ENCODE results near the gene HJURP. TPM values are rescaled to one million over a fixed set of nuclear protein-coding genes. Genes with fewer than 3 reads are reported as not detected.

The HJURP gene
- total RNA-seq, 1 experiment from 2014 or later = 35.0 TPM

DNA sequence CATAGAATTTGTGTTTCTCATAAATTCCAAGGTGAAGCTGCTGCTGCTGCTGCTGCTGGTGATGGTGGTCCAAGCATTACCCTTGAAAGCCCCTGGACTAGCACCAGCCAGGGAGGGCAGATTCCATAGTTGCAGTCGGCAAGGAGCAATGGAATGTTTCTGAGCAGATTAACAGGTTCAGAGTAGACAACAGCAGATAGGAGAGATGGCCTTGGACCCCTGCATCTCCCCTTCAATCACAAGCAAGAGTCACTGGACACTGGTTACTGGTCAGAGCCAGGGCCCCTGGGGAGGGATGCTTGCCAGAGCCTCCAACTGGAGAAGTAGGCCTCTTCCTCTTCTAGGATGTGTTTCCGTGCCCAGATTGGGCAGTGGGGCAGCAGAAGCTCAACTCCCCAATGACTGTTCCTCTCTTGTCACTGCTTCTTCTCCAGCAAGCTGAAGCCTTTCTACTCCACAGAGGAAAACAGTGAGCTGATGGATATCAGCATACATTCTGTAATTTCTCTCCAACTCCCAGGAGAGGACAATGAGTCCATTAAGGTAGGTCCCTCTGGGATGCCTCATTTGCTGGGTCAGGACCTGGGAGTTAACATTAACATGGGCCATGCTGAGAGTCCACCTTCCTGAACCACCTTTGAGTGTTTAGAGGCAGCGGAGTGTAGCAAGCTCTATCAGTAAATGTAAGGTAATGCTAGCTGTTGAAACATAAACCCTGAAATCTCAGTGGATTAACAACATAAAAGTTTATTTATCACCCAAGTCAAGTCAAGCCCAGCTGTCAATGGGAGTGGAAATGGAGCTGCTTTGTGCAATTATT is 40.9 kb downstream of the HJURP start:
- TF ChIP-seq, protein P1, sequence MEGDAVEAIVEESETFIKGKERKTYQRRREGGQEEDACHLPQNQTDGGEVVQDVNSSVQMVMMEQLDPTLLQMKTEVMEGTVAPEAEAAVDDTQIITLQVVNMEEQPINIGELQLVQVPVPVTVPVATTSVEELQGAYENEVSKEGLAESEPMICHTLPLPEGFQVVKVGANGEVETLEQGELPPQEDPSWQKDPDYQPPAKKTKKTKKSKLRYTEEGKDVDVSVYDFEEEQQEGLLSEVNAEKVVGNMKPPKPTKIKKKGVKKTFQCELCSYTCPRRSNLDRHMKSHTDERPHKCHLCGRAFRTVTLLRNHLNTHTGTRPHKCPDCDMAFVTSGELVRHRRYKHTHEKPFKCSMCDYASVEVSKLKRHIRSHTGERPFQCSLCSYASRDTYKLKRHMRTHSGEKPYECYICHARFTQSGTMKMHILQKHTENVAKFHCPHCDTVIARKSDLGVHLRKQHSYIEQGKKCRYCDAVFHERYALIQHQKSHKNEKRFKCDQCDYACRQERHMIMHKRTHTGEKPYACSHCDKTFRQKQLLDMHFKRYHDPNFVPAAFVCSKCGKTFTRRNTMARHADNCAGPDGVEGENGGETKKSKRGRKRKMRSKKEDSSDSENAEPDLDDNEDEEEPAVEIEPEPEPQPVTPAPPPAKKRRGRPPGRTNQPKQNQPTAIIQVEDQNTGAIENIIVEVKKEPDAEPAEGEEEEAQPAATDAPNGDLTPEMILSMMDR (IDR thresholded peaks at IDR 0.05; ENCODE audit: insufficient read depth in 1 of 2, low read depth in 1 of 2, low read length in 1 of 2, severe bottlenecking in 1 of 2, unreplicated experiment in 1 of 2) = no peak
- CTCF ChIA-PET = no interaction called here
- H3K27ac Mint-ChIP-seq (ENCODE audit: unreplicated experiment) = no peak overlapping the region

DNA sequence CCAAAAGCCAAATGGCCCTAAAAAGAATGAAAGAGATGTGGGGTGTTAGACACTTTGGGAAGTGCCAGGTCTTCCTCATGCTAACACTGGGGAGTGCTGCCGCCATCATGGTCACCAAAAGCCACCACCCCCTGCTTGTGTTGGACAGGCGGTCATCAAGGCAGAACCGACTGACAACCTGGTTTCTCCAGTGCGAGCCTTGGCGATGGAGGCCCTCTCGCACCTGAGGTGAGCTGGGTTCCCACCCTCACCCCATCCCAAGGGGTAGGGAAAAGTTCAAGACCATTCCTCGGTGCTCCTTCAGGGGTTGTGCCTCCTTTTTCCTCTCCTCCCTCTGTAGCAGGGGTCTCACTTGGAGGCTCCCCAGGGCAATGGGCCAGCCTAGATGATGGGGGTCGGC is 42.6 kb downstream of the HJURP start:
- Mint-ChIP-seq H3K4me3 (ENCODE audit: unreplicated experiment) (no peak overlapping the region), H3K9me3 (ENCODE audit: unreplicated experiment) (no peaks in the 10 kb centered on the region), H3K36me3 (ENCODE audit: insufficient read depth, unreplicated experiment) (no peaks in the 10 kb centered on the region), H3K4me1 (ENCODE audit: low read depth, unreplicated experiment) (no peaks in the 10 kb centered on the region), H3K27me3 (ENCODE audit: insufficient read depth, unreplicated experiment) (no peaks in the 10 kb centered on the region), H3K27ac (ENCODE audit: unreplicated experiment) (no peak overlapping the region)
- intact Hi-C loops (cut with micrococcal nuclease; ENCODE audit: unreplicated experiment) = no loop called here
- no peaks in the 10 kb centered on the region for H3K4me1 ChIP-seq
- CTCF ChIA-PET = no interaction called here
- H3K9me3 ChIP-seq = no peaks in the 10 kb centered on the region
- POLR2A ChIA-PET = no interaction called here
- H3K4me3 ChIP-seq (ENCODE audit: low read depth, low read length) = no peak overlapping the region
- TF ChIP-seq, protein P1 (IDR thresholded peaks at IDR 0.05; ENCODE audit: insufficient read depth in 1 of 2, low read depth in 1 of 2, low read length in 1 of 2, severe bottlenecking in 1 of 2, unreplicated experiment in 1 of 2) = no peak
- DNase-seq = no peak
- no peaks in the 10 kb centered on the region for H3K36me3 ChIP-seq (ENCODE audit: control insufficient read depth, insufficient read depth, low read length)
- no TSS peak for BruUV-seq (replicated peaks)
- no peaks in the 10 kb centered on the region for H3K27me3 ChIP-seq (replicated peaks; ENCODE audit: control insufficient read depth, insufficient read depth, low read length)

More for the DNA sequence above, 40.9 kb downstream of the HJURP start:
- H3K27me3 ChIP-seq (replicated peaks; ENCODE audit: control insufficient read depth, insufficient read depth, low read length) = no peaks in the 10 kb centered on the region
- Mint-ChIP-seq H3K4me3 (ENCODE audit: unreplicated experiment) (no peak overlapping the region), H3K36me3 (ENCODE audit: insufficient read depth, unreplicated experiment) (no peaks in the 10 kb centered on the region), H3K27me3 (ENCODE audit: insufficient read depth, unreplicated experiment) (no peaks in the 10 kb centered on the region), H3K4me1 (ENCODE audit: low read depth, unreplicated experiment) (no peaks in the 10 kb centered on the region), H3K9me3 (ENCODE audit: unreplicated experiment) (no peaks in the 10 kb centered on the region)
- H3K9me3 ChIP-seq = no peaks in the 10 kb centered on the region
- no peaks in the 10 kb centered on the region for H3K4me1 ChIP-seq
- no TSS peak for BruUV-seq (replicated peaks)
- H3K36me3 ChIP-seq (ENCODE audit: control insufficient read depth, insufficient read depth, low read length) = no peaks in the 10 kb centered on the region
- intact Hi-C loops (cut with micrococcal nuclease; ENCODE audit: unreplicated experiment) = no loop called here
- H3K4me3 ChIP-seq (ENCODE audit: low read depth, low read length) = no peak overlapping the region
- POLR2A ChIA-PET = no interaction called here
- no peak for DNase-seq

DNA sequence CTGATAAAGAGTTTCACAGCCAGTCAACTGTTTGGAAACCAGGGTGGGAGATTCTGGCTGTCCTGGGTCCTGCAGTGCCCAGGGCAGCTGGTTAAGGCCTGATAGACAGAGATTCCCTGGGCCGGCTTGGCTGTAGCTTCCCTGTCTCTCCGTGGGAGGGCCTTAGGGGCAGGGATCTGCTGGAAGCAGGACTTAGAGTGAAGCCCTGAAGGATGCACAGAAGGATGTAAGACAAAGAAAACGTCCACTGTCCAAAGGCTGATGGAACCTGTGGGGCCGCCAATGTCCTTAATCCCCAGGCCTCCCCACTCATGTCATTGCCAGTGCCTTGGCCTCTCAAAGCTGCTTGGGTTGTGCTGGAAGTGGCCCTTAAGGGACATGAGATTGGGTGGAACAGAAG is 43.2 kb downstream of the HJURP start:
- intact Hi-C loops (cut with micrococcal nuclease; ENCODE audit: unreplicated experiment) = no loop called here
- no peaks in the 10 kb centered on the region for H3K27me3 Mint-ChIP-seq (ENCODE audit: insufficient read depth, unreplicated experiment)
- no peak overlapping the region for H3K27ac Mint-ChIP-seq (ENCODE audit: unreplicated experiment)

More for the DNA sequence above, 43.2 kb downstream of the HJURP start:
- Histone ChIP-seq H3K4me3 (ENCODE audit: low read depth, low read length) (no peak overlapping the region), H3K9me3 (no peaks in the 10 kb centered on the region), H3K27me3 (replicated peaks; ENCODE audit: control insufficient read depth, insufficient read depth, low read length) (no peaks in the 10 kb centered on the region), H3K4me1 (no peaks in the 10 kb centered on the region), H3K36me3 (ENCODE audit: control insufficient read depth, insufficient read depth, low read length) (no peaks in the 10 kb centered on the region)
- Mint-ChIP-seq H3K9me3 (ENCODE audit: unreplicated experiment) (no peaks in the 10 kb centered on the region), H3K36me3 (ENCODE audit: insufficient read depth, unreplicated experiment) (no peaks in the 10 kb centered on the region), H3K4me1 (ENCODE audit: low read depth, unreplicated experiment) (no peaks in the 10 kb centered on the region), H3K4me3 (ENCODE audit: unreplicated experiment) (no peak overlapping the region)
- TF ChIP-seq, protein P1 (IDR thresholded peaks at IDR 0.05; ENCODE audit: insufficient read depth in 1 of 2, low read depth in 1 of 2, low read length in 1 of 2, severe bottlenecking in 1 of 2, unreplicated experiment in 1 of 2) = no peak
- ChIA-PET POLR2A (no interaction called here), CTCF (no interaction called here)
- no TSS peak for BruUV-seq (replicated peaks)
- no peak for DNase-seq

Data from Caco-2 (cell line).